GM18873 (cell line): ENCODE measurements around the gene CD300LG.
"Not testable (repeated sequence)": the region's sequence is repeated elsewhere in the genome, so short reads cannot be mapped to it uniquely, and the experiment has no call there.

ENCODE experiments used
- ATAC-seq: cut with Tn5 transposase; IDR thresholded peaks from one replicate; pipeline ENCODE4 v1.9.1; 2021; ENCODE audit warnings: mild to moderate bottlenecking, moderate library complexity, moderate number of reproducible peaks; ENCODE audit not compliant: unreplicated experiment, low FRiP score

Gene CD300LG

GRCh38 chr17:43849116-43849515 lies 2.1 kb downstream of the CD300LG start:
- no peak for ATAC-seq

- ATAC-seq = no peak
Measured at GRCh38 chr17:43852571-43852970, 5.6 kb downstream of the CD300LG start.

GRCh38 chr17:43853546-43853945 lies 6.6 kb downstream of the CD300LG start:
- no peak for ATAC-seq

GRCh38 chr17:43854498-43854897 lies 7.5 kb downstream of the CD300LG start:
- no peak for ATAC-seq

GRCh38 chr17:43855061-43855460 lies 8.1 kb downstream of the CD300LG start:
- no peak for ATAC-seq

- ATAC-seq = no peak
Measured at GRCh38 chr17:43856141-43856540, 9.2 kb downstream of the CD300LG start.

- ATAC-seq = no peak
Measured at GRCh38 chr17:43857141-43857540, 10.2 kb downstream of the CD300LG start.

GRCh38 chr17:43857957-43858600 lies 11.1 kb downstream of the CD300LG start:
- ATAC-seq = no peak

- ATAC-seq = no peak
Measured at GRCh38 chr17:43860077-43860725, 13.2 kb downstream of the CD300LG start.

- no peak for ATAC-seq
Measured at GRCh38 chr17:43860927-43861622, 14.1 kb downstream of the CD300LG start.

GRCh38 chr17:43861960-43862359 lies 15.0 kb downstream of the CD300LG start:
- ATAC-seq = no peak

- no peak for ATAC-seq
Measured at GRCh38 chr17:43864161-43864984, 17.4 kb downstream of the CD300LG start.

GRCh38 chr17:43868226-43868994 lies 21.4 kb downstream of the CD300LG start:
- no peak for ATAC-seq

GRCh38 chr17:43869031-43869430 lies 22.1 kb downstream of the CD300LG start:
- ATAC-seq = not testable (repeated sequence)

- ATAC-seq = no peak
Measured at GRCh38 chr17:43871946-43872690, 25.1 kb downstream of the CD300LG start.

- ATAC-seq = no peak
Measured at GRCh38 chr17:43873091-43873490, 26.1 kb downstream of the CD300LG start.

- ATAC-seq = no peak
Measured at GRCh38 chr17:43873815-43874214, 26.8 kb downstream of the CD300LG start.

- ATAC-seq = no peak
Measured at GRCh38 chr17:43874293-43874692, 27.3 kb downstream of the CD300LG start.

- no peak for ATAC-seq
Measured at GRCh38 chr17:43875476-43876147, 28.6 kb downstream of the CD300LG start.
